ENCODE results near the gene KMT2B.

The KMT2B gene

GRCh38 chr19:35783469-35784434 is 65.9 kb downstream of the KMT2B start:
- DNase-seq = no peak

- DNase-seq = no peak
Measured at GRCh38 chr19:35784503-35785338, 66.9 kb downstream of the KMT2B start.

GRCh38 chr19:35785339-35785627 is 67.5 kb downstream of the KMT2B start:
- no peak for DNase-seq

GRCh38 chr19:35786299-35787160 is 68.7 kb downstream of the KMT2B start:
- no peak for DNase-seq

- DNase-seq = no peak
Measured at GRCh38 chr19:35787227-35787799, 69.5 kb downstream of the KMT2B start.

Measured in bone marrow (tissue), 2 donors.